ENCODE measurements around the gene NHERF2. TPM values are rescaled to one million over a fixed set of nuclear protein-coding genes. Genes with fewer than 3 reads are reported as not detected.

The NHERF2 gene
- total RNA-seq, 4 donors from 2014 or later: 13.8 to 36.5 (median 21.8) TPM

GRCh38 chr16:2066139-2066538 is 39.4 kb downstream of the NHERF2 start:
- peaks cover 85% of the 10 kb centered on the region for H3K36me3 ChIP-seq
- H3K27me3 ChIP-seq: no peaks in the 10 kb centered on the region
- 93% methylated on average over 11 of the region's 11 CpGs for WGBS
- DNase-seq (ENCODE audit: low spot score in 2 of 2): no peak
- H3K4me3 ChIP-seq: no peak overlapping the region
- TF ChIP-seq CTCF (IDR thresholded peaks at IDR 0.05) (no peak), POLR2A (IDR thresholded peaks at IDR 0.05) (no peak), EP300 (IDR thresholded peaks at IDR 0.05) (no peak), POLR2AphosphoS5 (IDR thresholded peaks at IDR 0.05) (no peak)
- H3K9me3 ChIP-seq: no peaks in the 10 kb centered on the region
- no peak overlapping the region for H3K27ac ChIP-seq
- H3K4me1 ChIP-seq: no peaks in the 10 kb centered on the region

DNA sequence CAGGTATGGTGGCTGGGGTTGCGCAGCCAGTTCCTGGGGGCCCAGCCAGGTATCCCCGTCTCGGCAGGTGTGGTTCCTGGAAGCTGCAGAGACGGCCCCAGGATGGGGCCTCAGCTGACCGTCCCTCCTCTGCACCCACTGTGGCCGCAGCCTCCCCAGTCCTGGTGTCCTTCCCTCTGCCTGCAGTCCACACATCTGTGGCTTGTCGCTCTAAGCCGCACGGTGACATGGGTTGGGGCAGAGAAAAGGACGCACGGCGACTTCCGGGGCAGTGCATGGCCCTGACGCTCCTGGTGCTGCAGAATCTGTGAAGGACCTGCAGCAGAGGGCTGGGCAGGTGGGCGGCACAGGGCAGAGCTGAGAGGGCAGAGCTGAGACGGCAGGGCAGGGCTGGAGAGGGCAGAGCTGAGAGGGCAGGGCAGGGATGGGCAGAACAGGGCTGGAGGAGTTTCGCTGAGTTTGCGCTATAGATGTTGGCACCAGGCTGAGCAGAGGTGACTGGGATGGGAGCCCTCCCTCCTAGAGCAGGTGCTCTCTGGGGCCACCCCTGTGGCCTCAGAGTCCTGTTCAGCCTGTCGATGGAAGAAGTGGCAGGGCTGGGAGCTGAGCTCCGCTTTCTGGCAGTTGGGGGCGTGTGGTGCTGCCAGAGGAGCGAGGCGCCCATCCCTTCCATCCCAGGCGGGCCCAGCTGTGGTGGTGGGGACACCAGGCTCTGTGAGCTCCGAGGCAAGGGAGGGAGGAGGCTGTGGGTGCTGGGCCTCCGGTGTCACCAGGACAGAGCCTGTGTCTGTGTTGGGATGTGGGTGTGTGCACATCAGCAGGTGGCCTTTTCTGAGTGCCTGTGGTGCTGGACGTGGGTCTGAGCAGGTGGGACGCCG is 44.1 kb downstream of the NHERF2 start:
- no peak for DNase-seq (ENCODE audit: low spot score in 2 of 2)
- 90% methylated on average over 6 of the region's 29 CpGs for WGBS
- peaks cover 86% of the 10 kb centered on the region for H3K36me3 ChIP-seq

DNA sequence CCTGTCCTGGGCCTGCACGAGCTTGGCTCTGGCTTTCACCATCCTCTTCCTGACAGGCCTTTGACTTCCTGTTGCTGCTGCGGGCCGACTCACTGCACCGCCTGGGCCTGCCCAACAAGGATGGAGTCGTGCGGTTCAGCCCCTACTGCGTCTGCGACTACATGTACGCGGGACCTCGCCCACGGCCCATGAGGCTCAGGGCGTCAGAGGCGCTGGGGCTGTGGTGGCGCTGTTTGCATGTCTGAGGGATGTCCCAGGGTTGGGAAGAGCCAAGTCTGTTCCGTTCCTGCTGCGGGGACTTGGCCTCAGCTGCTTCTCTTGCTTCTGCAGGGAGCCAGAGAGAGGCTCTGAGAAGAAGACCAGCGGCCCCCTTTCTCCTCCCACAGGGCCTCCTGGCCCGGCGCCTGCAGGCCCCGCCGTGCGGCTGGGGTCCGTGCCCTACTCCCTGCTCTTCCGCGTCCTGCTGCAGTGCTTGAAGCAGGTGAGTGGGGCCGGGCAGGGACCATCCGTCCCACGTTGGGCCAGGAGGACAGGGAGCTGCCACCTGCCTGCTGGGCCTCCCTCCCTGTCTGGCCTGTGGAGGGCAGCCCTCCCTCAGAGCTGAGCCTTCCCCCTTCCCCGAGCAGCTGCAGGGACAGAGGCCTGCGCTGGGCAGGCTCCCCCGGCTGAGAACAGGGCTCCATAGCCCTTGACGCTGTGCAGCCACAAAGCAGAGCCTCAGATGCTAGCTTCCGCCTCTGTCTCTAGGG is 44.9 kb downstream of the NHERF2 start:
- TF ChIP-seq EP300 (IDR thresholded peaks at IDR 0.05) (no peak), CTCF (IDR thresholded peaks at IDR 0.05) (no peak)

More for the DNA sequence above, 44.1 kb downstream of the NHERF2 start:
- Histone ChIP-seq H3K9me3 (no peaks in the 10 kb centered on the region), H3K27me3 (no peaks in the 10 kb centered on the region), H3K4me3 (no peak overlapping the region), H3K4me1 (no peaks in the 10 kb centered on the region), H3K27ac (no peak overlapping the region)
- no peak for TF ChIP-seq CTCF (IDR thresholded peaks at IDR 0.05)
- no peak for TF ChIP-seq EP300 (IDR thresholded peaks at IDR 0.05)

GRCh38 chr16:2072926-2073325 is 46.2 kb downstream of the NHERF2 start:
- Histone ChIP-seq H3K27ac (no peak overlapping the region), H3K36me3 (peaks cover 93% of the 10 kb centered on the region), H3K4me3 (no peak overlapping the region), H3K27me3 (no peaks in the 10 kb centered on the region), H3K4me1 (no peaks in the 10 kb centered on the region), H3K9me3 (no peaks in the 10 kb centered on the region)
- DNase-seq (ENCODE audit: low spot score in 2 of 2): no peak
- no peak for TF ChIP-seq POLR2AphosphoS5 (IDR thresholded peaks at IDR 0.05)
- TF ChIP-seq EP300 (IDR thresholded peaks at IDR 0.05): no peak
- no peak for TF ChIP-seq CTCF (IDR thresholded peaks at IDR 0.05)
- TF ChIP-seq POLR2A (IDR thresholded peaks at IDR 0.05): no peak
- WGBS: 85% methylated on average over 6 of the region's 8 CpGs

More for the DNA sequence above, 44.9 kb downstream of the NHERF2 start:
- Histone ChIP-seq H3K9me3 (no peaks in the 10 kb centered on the region), H3K4me3 (no peak overlapping the region), H3K36me3 (peaks cover 88% of the 10 kb centered on the region), H3K27ac (no peak overlapping the region), H3K4me1 (no peaks in the 10 kb centered on the region), H3K27me3 (no peaks in the 10 kb centered on the region)
- no peak for DNase-seq (ENCODE audit: low spot score in 2 of 2)
- 100% methylated on average over 3 of the region's 34 CpGs for WGBS

DNA sequence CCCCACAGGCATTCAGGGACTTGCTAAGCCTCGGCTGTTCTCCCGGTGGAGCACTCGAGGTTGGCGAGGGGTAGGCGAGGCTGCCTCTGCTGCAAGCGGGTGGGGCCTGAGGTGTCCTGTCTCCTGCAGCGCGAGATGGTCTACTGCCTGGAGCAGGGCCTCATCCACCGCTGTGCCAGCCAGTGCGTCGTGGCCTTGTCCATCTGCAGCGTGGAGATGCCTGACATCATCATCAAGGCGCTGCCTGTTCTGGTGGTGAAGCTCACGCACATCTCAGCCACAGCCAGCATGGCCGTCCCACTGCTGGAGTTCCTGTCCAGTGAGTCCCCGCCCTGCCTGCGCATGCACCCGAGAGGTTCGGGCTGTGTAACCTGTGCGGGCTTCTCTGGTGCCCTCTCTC is 47.4 kb downstream of the NHERF2 start:
- H3K4me3 ChIP-seq: no peak overlapping the region
- WGBS: no CpG with 5 or more reads among the region's 20 CpGs
- H3K36me3 ChIP-seq: peaks cover 86% of the 10 kb centered on the region
- H3K4me1 ChIP-seq: peaks cover 8% of the 10 kb centered on the region
- no peaks in the 10 kb centered on the region for H3K27me3 ChIP-seq
- no peak for TF ChIP-seq POLR2A (IDR thresholded peaks at IDR 0.05)
- TF ChIP-seq CTCF (IDR thresholded peaks at IDR 0.05): no peak
- no peak for TF ChIP-seq POLR2AphosphoS5 (IDR thresholded peaks at IDR 0.05)
- TF ChIP-seq EP300 (IDR thresholded peaks at IDR 0.05): no peak
- H3K9me3 ChIP-seq: no peaks in the 10 kb centered on the region
- no peak overlapping the region for H3K27ac ChIP-seq
- DNase-seq (ENCODE audit: low spot score in 2 of 2): no peak
